Activated CD8-positive, alpha-beta memory T cell treated with anti-CD3 and anti-CD28 coated beads, Interleukin-2, amount 50 U/mL, for 48 hours (primary cell): Measurements from ENCODE around the gene PHPT1.
"Not testable (repeated sequence)": the region's sequence is repeated elsewhere in the genome, so short reads cannot be mapped to it uniquely, and the experiment has no call there.

Experiments
- DNase-seq: peaks from one replicate; pipeline ENCODE4 v3.0.0-alpha.2; 2020

The PHPT1 gene

DNA sequence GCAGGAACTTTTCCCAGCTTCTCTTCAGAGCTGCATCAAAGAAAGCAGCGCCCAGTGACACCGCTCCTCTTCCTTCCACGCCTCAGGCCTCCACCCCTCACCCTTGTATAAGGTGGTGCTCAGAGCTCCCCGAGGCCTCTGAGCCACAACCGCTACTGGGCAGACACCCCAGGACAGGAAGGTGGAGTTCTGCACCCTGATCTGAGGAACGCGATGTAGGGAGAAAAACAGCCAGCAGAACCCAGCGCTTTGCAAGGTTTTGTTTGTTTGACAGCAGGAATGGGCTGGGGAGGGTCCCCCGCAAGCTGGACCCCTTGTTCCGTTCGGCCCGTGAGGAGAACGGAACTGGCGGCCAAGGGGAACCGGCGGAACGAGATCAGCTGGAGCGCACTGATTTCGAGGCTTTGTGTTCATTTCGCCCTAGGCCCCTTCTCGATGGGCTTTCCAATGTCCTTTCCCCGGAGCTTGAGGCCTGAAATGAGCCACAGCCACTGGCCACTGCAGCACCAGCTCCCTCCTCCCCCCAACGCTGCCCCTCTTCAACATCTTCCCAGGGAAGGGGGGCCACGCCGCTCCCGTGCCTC, 12.8 kb downstream of the PHPT1 start:
- DNase-seq, result no peak

DNA sequence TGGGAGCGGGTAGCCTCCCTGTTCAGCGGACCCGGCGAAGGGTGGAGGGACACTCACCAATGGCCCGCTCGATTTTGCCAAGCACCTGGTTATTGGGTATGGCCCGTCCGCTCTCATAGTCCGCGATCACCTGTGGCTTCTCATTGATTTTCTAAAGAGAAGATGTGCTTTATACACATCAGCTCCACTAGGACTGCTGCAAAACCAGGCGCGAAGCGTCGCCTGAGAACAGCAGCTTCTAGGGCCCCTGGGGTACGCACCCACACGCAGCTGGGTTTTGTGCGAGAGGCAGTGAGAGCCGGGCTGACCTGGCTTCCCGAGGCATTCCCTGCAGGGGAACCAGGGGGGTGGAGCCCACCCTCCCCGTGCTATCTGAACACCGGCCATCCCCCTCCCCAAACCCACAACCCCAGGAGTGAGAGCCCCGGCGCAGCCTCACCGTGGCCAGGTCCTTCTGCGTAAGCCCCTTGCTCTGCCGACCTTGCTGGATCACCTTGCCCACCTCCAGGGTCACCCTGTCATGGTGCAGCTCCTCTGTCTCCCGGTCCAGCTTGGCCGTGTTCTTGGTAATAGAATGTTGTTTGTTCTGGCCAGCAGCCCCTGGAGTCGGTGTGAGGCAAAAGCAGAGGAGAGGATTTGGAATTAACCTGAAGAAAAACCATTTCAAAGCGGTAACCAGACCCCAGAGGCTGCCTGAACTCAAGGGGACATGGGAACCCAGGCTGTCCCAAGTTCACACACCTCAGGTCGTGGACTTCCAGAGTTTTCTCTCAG, 13.8 kb downstream of the PHPT1 start:
- DNase-seq, result no peak

DNA sequence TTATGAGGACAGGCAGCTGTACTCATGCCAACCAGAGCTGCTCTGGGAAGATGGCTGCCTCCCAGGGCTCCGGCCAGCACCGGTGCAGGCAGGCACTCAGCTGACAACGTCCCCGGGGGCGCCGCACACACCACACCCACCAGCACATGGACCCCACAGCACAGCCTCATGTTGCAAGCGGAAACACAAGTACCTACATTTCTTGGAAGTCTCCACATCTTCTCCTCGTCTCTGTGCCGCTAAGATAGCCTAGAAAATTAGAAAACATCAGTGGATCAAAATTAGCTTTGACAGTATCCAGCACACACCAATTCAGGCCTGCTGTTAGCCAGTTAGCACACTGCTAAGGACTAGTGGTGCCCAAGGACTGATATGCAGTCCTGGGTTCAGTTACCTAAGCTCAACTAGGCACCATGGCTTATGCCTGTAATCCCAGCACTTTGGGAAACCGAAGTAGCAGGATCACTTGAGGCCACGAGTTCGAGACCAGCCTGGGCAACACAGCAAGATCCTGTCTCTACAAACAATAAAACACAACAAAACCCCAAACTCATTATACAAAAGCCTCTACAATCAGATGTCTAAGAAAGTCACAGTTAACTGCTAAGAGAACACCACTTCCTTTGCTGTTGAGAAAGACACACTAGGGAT, 14.5 kb downstream of the PHPT1 start:
- DNase-seq, result no peak

DNA sequence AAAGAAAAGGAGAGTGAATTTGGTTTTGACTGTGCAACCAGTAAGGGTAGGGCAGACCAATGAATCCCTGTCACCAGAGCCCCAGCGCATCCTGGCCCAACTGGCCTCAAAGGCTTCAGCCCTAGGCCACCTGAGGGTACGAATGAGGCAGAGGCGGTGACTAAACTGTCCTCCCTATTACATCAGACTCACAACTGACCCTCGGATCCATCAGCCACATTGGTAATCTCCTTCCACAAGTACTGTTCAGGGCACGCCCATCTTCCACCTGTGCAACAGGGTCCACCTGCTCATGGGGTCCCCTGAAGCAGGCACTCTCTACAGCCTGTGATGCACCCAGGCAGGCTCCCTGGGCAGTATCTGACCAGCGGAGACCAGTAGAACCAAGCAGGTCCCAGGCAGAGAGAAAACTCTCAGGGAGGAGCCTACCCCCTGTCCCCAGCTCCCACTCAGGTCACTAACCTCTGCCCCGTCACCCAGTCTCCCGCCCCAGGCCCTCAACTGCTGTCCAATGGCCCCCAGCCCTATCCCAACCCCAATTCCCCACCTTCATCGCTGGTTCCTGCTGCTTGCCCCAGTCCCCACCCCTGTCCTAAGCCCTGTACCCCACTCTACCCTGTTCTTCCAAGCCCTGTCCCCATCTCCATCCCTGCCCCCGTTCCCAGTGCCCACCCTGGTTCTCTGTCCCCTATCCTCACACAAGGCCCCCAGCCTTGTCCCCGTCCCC, 16.0 kb downstream of the PHPT1 start:
- DNase-seq, result no peak

DNA sequence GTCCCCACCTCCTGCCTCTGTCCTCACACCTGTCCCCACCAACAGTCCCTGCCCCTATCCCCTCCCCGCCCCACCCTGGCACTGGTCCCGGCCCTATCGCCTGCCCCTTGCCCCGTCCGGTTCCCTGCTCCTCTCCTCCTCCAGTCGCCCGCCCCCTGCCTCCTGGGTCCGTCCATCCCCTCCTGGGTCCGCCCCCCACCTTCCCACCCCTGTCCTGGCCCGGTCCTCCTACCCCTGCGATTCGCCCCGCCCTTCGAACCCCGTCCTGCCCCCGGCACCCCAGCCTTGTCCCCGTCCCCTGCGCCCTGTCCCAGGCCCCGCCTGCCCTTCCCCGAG, 16.5 kb downstream of the PHPT1 start:
- no peak for DNase-seq

DNA sequence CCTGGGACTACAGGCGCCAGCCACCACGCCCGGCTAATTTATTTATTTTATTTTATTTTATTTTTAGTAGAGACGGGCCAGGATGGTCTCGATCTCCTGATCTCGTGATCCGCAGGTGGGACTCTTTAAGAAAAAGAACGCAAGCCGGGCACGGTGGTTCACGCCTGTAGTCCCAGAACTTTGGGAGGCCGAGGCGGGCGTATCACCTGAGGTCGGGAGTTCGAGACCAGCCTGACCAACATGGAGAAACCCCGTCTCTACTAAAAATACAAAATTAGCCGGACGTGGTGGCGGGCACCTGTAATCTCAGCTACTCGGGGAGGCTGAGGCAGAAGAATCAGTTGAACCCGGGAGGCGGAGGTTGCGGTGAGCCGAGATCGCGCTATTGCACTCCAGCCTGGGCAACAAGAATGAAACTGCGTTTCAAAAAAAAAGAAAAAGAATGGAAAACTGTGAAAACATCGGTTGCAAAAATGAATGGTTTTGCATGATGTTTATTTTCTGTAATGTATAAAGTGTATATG, 17.8 kb downstream of the PHPT1 start:
- DNase-seq, result not testable (repeated sequence)

DNA sequence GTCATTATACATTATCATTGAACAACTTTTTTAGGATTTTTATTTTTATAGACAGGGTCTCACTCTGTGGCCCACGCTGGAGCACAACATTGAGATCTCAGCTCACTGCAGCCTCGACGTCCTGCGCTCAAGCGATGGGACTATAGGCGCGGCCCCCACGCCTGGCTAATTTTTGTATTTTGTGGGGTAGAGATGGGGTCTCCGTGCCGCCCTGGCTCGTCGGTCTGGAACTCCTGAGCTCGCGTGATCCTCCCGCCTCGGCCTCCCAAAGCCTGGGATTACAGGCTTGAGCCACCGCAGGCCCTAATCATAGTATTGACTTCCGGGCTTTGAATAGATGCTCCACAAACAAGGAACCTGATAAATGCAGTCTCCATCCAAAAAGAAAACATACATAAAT, 18.3 kb downstream of the PHPT1 start:
- DNase-seq, result no peak

DNA sequence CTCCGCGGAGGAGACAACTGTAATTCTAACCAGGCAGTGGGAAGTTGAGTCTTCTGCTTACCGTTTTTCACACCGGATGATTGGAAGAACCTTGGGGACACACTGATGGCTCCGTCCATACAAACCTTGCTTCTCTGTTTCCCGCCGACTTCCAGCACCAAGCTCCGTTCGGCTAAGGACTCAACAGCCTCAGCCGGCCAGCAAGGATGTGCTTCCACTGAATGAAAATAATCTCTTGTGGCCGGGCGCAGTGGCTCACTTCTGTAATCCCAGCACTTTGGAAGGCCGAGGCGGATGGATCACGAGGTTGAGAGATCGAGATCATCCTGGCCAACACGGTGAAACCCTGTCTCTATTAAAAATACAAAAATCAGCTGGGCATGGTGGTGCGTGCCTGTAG, 18.7 kb downstream of the PHPT1 start:
- no peak for DNase-seq

DNA sequence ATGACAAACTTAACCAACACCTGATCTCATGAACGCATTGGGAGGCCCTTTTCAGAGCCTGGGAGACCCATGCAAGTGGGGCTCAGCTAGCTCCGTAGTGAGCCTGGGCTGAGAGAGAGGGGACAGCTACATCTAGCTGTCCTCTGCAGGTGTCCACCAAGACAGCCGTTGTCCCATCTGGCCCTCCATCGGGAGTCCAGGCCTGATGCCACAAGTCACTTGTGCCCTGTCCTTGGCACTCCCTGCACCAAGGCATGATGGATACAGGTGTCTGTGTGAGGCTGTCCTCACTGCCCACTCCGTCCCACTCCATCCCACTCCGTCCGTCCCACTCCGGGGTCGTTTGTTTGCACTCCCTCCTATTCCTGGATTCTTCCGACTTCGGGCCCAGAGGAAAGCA, 19.4 kb downstream of the PHPT1 start:
- DNase-seq, result no peak

DNA sequence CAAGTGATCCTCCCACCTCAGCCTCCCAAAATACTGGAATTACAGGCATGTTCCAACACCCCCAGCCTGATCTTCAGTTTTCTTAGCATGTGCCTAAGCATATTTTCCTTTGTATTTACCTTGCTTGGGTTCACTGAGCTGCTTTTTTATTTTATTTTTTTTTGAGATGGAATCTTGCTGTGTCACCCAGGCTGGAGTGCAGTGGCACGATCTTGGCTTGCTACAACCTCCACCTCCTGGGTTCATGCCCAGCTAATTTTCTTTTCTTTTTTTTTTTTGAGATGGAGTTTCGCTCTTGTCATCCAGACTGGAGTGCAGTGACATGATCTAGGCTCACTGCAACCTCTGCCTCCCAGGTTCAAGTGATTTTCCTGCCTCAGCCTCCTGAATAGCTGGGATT, 20.4 kb downstream of the PHPT1 start:
- not testable (repeated sequence) for DNase-seq

DNA sequence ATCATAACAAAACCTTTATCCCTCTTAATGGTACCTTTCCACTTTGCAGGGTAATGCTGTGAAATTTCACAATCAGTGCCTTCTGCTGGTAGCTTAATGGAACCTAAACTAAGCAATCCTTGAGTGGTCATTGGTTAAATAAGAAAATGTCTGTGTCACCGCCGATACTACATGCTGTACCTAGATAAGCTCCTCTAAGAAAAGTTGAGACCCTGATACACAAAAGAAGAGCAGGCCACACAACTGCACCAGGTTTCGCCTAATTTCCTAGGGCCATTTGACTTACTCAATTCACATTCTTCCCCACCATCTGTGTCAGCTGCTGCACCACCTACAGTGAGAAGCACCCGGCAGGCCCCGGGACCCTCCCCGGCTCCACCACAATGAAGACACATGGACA, 25.9 kb downstream of the PHPT1 start:
- no peak for DNase-seq

DNA sequence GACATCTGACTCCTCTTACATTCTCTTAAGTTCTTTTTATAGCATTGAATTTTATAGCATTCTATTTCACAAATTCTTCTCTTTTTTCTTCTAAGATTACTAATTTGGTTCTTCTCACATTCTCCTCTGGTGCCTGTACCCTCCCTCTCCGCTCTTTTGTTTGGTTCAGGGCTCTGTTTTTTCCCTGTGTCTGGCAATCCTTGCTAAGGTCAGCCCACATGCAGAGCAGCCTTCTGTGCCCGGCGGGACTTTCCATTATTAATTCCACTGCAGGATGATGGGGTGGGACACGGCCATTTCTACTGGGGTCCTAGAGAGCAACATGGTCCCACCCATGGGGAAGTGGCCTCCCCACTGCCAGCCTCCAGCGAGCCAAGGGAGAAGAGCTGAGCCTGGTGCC, 27.3 kb downstream of the PHPT1 start:
- no peak for DNase-seq

DNA sequence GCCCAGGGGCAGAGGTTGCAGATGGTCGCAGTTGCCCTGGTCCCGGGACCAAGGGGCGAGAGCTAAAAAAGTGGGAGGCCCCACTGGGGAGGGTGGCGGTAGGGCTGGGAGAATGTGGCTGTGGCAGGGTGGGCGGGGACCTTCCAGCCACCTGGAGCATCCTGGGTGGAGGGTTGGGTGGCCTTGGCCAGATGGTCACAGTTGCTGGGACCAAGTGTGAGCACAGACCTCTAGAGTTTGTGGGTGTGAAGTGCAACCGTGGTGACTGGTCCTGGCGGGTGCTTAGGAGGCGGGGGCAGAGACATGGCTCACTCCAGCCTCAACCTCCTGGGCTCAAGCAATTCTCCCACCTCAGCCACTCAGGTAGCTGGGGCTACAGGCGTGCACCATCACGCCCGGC, 31.4 kb downstream of the PHPT1 start:
- no peak for DNase-seq

DNA sequence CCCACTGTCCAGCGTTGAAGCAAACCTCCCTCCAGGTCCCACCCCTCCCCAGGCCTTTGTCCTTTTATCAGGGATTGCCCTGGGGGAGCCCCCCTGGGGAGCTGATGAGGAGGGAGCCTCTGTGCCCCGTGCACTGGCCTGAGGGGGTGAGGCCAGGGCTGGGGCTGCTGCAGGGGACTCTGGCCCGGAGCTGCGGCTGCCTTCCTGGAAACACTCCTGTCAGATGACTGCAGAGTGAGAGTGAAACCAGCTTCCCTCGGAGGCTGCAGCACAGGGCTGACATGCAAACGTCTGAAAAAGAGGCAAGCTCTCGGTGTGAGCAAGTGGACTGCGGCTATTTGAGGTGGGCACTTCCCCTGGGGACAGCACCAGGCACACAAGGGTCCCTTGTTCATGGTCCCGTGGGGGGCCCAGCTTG, 32.5 kb downstream of the PHPT1 start:
- peak; percentile 82 for DNase-seq

DNA sequence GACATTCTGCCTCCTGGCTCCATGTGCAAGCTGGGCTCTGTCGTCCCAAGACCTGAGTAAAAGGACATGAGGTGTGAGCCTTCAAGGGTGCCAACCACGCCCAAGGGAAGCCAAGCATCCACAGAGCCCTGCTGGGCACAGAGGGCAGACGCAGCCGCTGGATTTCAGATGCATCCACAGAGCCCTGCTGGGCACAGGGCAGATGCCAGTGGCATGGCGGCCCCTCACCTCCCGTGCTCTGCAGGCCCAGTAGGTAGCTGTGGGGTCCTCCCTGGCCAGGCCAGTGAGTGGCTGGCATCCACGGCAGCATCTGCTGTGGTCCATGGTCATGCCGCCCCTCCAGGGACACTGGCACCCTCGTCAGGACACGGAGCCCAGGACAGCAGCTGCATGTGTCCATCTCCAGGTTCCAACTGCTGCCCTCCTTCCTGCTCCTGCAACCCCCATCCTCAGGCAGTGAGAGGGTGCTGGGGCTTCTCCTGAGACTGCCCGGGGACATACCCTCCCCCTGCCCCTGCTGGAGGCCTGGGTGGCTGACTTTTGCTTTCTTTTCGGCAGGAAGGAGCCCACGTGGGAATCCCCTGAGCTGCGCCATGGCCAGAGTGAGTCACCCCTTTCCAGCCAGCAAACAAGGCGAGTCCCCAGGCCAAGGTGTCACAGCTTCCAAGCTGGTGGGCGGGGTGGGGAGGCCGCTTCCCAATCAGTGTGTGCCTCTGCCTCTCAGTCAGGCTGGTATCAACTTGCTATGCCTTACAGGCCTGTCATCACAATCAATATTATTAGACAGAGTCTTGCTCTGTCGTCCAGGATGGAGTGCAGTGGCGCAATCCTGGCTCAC, 33.1 kb downstream of the PHPT1 start:
- DNase-seq, result peak; percentile 89

DNA sequence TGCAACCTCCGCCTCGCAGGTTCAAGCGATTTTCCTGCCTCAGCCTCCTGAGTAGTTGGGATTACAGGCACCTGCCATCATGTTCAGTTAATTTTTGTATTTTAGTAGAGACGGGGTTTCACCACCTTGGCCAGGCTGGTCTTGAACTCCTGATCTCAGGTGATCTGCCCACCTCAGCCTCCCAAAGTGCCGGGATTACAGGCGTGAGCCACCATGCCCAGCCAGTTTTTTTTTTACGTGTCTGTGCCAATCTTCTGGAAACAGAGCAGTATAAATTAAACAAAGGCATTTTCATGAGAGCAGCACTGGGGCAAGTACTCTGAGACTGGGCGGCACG, 33.7 kb downstream of the PHPT1 start:
- DNase-seq, result not testable (repeated sequence)

DNA sequence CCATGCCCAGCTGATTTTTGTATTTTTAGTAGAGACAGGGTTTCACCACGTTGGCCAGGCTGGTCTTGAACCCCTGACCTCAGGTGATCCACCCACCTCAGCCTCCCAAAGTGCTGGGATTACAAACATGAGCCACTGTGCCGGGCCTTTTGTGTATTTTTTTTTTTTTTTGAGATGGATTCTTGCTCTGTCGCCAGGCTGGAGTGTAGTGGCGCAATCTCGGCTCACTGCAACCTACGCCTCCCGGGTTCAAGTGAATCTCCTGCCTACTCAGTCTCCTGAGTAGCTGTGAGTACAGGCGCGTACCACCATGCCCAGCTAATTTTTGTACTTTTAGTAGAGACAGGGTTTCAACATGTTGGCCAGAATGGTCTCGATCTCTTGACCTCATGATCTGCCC, 34.5 kb downstream of the PHPT1 start:
- DNase-seq, result not testable (repeated sequence)

DNA sequence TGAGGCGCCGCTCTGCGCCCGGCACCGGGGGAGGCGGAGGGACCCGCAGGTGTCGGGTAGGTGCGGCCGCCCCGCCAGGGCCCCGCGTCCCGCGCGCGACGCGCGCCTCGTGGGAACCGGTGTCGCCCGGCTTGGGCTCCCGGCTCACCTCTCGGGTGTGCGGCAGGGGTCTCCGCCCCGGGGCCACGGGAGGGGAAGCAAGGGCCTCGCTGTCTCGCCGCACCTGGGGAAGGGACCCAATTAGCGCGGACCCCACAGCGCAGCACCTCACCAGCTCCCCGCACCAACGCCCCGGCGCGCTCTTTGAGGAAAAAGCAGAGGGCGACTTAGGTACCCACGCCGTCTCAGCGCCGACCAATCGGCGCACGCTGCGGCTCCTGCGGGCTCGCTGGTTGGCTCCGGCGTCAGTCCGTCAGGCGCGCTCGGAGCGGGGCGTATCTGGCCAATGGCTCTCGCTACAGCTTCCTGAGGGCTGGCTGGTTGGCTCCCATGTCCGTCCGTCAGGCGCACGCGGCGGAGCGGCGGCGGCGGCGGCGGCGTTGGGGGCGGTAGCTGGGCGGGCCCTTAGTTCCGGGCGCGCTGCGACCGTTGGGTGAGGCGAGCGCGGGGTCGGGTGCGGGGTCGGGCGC, 36.9 kb downstream of the PHPT1 start, which contains the start of gene TRAF2:
TSS of gene TRAF2 (plus strand) at position 567 of the 629 bp plus-strand sequence. CDS start 12,225 bp downstream, outside the sequence.
- peak; percentile 98 for DNase-seq

DNA sequence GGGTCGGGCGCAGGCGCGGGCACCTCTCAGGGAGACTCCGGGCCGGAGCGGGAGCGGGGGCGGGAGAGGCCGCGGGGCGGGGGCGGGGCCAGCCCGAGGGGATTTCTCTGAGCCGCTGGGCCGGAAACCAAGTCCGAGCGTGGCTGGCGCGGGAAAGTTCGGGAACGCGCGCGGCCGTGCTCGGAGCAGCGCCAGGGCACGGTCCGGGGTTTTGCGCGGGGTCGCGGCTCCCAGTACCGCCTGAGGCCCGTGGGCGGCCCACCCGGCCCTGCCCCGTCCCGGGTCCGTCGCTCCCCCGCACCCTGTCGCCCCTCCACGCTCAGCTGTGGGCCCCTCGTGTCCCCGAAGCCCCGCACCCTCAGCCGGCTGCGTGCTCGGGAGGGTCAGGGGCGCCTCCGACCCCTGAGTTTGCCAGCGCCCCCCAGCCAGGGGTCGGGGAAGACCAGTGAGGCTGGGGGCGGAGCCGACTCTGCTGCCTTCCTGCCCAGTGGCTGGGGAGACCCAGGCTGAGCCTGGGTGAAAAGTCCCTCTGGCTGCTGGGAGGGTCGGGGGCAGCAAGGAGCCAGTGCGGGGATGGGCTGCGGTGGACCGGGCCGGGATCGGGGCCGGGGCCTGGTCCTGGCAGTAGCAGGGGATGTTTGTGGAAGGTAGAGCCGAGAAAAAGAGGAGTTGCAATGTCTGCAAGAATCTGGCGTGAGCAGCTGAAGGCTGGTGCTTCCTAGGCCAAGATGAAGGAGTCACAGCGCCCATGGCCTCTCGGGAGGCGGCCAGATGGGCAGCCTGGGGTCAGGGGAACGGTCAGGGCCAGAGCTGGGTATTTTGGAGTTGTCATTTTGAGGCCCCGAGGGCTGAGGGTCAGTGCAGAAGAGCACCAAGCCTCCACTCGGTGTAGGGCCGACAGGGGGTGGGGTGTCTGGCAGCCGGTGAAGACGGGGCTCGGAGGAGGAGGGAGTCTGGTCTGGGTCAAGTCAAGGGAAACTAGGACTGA, 37.7 kb downstream of the PHPT1 start:
- DNase-seq, result peak; percentile 73

DNA sequence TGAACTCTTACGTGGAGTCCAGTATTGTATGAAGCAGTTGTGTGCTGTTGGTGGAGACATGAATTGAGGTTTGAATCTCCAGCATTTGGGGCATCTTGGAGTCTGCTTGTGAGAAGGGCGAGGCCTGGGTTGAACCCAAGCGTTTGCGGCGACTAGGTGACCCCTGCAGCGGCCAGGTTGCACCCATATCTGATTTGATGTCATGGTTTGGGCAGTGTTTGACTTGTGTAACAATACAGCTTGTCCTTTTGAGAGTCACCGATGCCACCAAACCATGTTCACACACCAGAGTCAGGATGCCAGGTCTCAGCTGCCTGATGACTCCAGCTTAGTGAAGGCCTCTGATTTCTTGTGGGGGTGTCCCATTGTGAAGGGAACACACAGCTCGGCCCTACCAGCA, 39.2 kb downstream of the PHPT1 start:
- no peak for DNase-seq

DNA sequence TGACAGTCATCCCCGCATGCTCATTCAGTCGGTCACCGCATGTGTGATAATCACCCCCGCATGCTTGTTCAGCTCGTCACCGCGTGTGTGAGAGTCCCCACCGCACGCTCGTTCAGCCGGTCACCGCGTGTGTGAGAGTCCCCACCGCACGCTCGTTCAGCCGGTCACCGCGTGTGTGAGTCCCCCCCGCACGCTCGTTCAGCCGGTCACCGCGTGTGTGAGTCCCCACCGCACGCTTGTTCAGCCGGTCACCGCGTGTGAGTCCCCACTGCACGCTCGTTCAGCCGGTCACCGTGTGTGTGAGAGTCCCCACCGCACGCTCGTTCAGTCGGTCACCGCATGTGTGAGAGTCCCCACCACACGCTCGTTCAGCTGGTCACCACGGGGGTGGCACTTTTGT, 40.6 kb downstream of the PHPT1 start:
- DNase-seq, result no peak
